Thyroid gland (tissue), 4 donors: ENCODE data around the gene NOP53. TPM values are rescaled to one million over a fixed set of nuclear protein-coding genes. Genes with fewer than 3 reads are reported as not detected.

ENCODE experiments used
- DNase-seq, 2 donors: peaks; one replicate each; pipeline ENCODE4 v3.0.0-alpha.2; 2019
- H3K27ac ChIP-seq, 3 donors: fragments of 200-600 bp; sonication (generic); 1 replicate in 2 of 3; 2 replicates in 1 of 3; pipeline ENCODE4 v1.5.1; 2016 to 2019; ENCODE audit warnings: mild to moderate bottlenecking in 1 of 3, moderate library complexity in 1 of 3
- H3K27me3 ChIP-seq: fragments of 200-600 bp; sonication (generic); one replicate; pipeline ENCODE4 v1.5.1; 2019
- H3K36me3 ChIP-seq, 2 donors: fragments of 200-600 bp; sonication (generic); one replicate each; pipeline ENCODE4 v1.5.1; 2016 to 2019
- H3K4me1 ChIP-seq, 2 donors: fragments of 200-600 bp; sonication (generic); one replicate each; pipeline ENCODE4 v1.5.1; 2017 to 2019
- H3K4me3 ChIP-seq, 3 donors: fragments of 200-600 bp; sonication (generic); replicated peaks in 1 of 3; 1 replicate in 2 of 3; 2 replicates in 1 of 3; pipeline ENCODE4 v1.5.1; 2016; ENCODE audit warnings: mild to moderate bottlenecking in 1 of 3
- H3K9me3 ChIP-seq: fragments of 200-600 bp; sonication (generic); one replicate; pipeline ENCODE4 v1.5.1; 2017
- POLR2A ChIP-seq, 2 donors: fragments of 450-650 bp; IDR thresholded peaks; one replicate each; pipeline ENCODE4 v1.6.1; 2017; ENCODE audit warnings: antibody characterized with exemption in 2 of 2, mild to moderate bottlenecking in 2 of 2, moderate library complexity in 1 of 2
- WGBS, 2 donors: methylation state at CpG; one replicate each; pipeline ENCODE4 v1.1.5; 2017; 5-methylcytosine and 5-hydroxymethylcytosine counted together
- intact Hi-C: fragments of 100-400 bp; cut with DNase I; formaldehyde crosslinking; loops from one replicate; pipeline ENCODE4 v1.15.1; 2023
- total RNA-seq, 4 donors: library from RNA; depleted of rRNA; stranded (reverse); fragments of >200 nt; gene quantifications; one replicate each; pipeline ENCODE4 v1.2.3, GENCODE V29; 2016
- TF ChIP-seq, protein P1 (sequence below), 6 experiments: fragments of 200-600 bp in 3 of 6; fragments of 450-650 bp in 3 of 6; sonication (generic) in 3 of 6; IDR thresholded peaks; one replicate each; pipeline ENCODE4 v1.5.1; 2016 to 2019; ENCODE audit warnings: antibody characterized with exemption in 6 of 6, mild to moderate bottlenecking in 2 of 6, inconsistent platforms in 1 of 6, moderate library complexity in 1 of 6

The NOP53 gene
- total RNA-seq: 100 to 1,000 TPM; 278 to 531 (median 461) TPM

DNA sequence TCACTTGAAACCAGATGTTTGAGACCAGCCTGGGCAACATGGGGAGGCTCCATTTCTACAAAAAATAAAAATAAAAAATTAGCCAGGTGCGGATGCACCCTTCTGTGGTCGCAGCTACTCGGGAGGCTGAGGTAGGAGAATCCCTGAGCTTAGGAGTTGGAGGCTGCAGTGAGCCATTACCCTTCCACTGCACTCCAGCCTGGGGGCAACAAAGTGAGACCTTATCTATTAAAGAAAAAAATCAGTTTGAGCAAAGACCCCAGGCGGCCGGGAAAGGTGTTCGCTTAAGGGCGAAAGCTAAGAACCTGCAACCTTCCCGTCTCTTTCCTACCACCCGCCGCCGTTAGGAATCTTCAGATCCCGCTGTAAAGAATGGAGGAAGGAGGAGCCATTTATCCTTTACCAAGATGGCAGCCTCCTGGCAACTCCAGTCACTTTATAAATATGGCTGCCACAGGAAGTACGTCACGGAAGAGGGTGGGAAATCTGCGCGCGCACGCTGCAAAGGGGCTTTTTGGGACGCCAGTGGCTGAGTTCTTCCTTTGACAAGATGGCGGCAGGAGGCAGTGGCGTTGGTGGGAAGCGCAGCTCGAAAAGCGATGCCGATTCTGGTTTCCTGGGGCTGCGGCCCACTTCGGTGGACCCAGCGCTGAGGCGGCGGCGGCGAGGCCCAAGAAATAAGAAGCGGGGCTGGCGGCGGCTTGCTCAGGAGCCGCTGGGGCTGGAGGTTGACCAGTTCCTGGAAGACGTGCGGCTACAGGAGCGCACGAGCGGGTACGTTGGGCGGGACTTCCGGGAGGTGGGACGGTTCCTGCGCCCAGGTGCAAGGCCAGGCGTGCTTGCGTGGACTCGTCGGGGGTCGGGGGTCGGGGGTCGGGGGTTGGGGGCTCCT lies at the start of gene NOP53:
TSS of gene NOP53 (plus strand) at position 537 of the 892 bp plus-strand sequence. CDS start at position 551, 14 bp downstream.
- no peaks in the 10 kb centered on the region for H3K9me3 ChIP-seq
- WGBS, 2 donors: 8 to 14% methylated on average over 24 to 40 of the region's 53 CpGs
- no peaks in the 10 kb centered on the region for H3K27me3 ChIP-seq
- peaks cover 19 to 39% of the 10 kb centered on the region in 2 donors for H3K36me3 ChIP-seq
- peak within 1 kb of the TSS; percentile 49 to 93 (median 71) for H3K4me3 ChIP-seq
- peak; percentile 96 to 97 for DNase-seq
- TF ChIP-seq, protein P1, sequence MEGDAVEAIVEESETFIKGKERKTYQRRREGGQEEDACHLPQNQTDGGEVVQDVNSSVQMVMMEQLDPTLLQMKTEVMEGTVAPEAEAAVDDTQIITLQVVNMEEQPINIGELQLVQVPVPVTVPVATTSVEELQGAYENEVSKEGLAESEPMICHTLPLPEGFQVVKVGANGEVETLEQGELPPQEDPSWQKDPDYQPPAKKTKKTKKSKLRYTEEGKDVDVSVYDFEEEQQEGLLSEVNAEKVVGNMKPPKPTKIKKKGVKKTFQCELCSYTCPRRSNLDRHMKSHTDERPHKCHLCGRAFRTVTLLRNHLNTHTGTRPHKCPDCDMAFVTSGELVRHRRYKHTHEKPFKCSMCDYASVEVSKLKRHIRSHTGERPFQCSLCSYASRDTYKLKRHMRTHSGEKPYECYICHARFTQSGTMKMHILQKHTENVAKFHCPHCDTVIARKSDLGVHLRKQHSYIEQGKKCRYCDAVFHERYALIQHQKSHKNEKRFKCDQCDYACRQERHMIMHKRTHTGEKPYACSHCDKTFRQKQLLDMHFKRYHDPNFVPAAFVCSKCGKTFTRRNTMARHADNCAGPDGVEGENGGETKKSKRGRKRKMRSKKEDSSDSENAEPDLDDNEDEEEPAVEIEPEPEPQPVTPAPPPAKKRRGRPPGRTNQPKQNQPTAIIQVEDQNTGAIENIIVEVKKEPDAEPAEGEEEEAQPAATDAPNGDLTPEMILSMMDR (IDR thresholded peaks at IDR 0.05): peak in 2 of 6 experiments; percentile 14 to 31
- peak in 1 of 2 donors; percentile 80 for TF ChIP-seq POLR2A (IDR thresholded peaks at IDR 0.05)
- H3K4me1 ChIP-seq: peaks cover 21 to 34% of the 10 kb centered on the region in 2 donors
- H3K27ac ChIP-seq: peak within 1 kb of the TSS; percentile 91 to 99 (median 98)
- intact Hi-C loops: loop anchor here (5.0 kb wide), 1 partner anchor 33 kb away; the partner anchor contains the start of gene EHD2

DNA sequence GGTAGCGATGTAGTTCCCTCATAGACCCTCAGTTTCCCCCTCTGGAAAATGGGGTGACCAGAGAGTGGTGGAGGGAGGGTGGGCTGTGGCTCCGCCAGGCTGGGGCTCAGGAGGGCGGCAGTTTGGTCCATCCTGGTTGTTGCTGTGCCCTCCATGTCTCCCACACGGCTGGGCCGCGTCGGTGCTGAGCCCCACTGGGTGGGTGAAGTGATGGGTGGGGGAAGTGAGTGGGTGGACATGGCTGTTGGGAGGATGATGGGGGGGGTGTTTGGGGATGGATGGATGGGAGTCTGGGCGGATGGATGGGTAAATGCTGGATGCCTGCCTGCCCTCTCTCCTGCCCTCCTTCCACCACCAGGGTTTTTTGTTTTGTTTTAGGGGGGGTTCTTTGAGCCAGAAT lies 48.7 kb upstream of the NOP53 start:
- intact Hi-C loops: loop anchor here (5.0 kb wide), 1 partner anchor 94 kb away; no protein-coding TSS in a partner anchor
- 91 to 95% methylated on average over 5 to 7 of the region's 8 CpGs for WGBS, 2 donors
- no peak for DNase-seq
- H3K36me3 ChIP-seq: peaks cover 15 to 21% of the 10 kb centered on the region in 2 donors
- no peaks in the 10 kb centered on the region for H3K27me3 ChIP-seq
- H3K4me1 ChIP-seq: no peaks in the 10 kb centered on the region
- TF ChIP-seq, protein P1 (IDR thresholded peaks at IDR 0.05): no peak
- TF ChIP-seq POLR2A (IDR thresholded peaks at IDR 0.05): no peak
- no peak overlapping the region for H3K4me3 ChIP-seq
- no peak overlapping the region for H3K27ac ChIP-seq
- H3K9me3 ChIP-seq: no peaks in the 10 kb centered on the region

DNA sequence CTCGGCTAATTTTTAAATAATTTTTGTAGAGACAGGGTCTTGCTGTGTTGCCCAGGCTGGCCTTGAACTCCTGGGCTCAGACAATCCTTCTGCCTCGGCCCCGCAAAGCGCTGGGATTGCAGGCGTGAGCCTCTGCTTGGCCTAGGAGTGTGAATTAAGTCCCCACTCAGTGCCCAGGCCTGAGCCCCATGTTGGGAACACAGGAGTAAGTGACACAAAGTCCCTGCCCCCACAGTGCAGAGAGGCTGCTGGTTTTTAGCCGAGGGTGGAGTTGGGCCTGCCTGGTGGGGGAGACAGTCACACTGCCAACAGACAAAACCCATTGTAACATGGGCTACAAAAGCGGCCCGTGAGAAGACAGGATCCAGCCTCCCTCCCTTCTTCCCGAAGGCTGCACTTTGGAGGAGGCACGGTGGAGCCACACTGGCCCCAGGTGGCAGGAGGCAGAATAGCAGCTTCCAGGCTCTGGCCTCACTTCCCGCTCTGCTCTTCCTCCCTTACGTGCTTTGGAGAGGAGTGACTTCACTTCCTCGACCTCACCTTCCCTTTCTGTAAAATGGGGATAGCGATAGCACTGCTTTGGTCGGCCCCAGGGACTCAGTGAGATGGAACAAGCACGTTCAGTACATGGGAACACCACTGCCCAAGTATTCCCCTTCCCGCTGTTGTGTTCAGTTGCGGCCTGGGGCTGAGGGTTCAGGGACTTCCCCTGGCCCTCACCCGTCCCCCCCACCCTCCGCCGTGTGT lies 47.3 kb upstream of the NOP53 start:
- 44 to 45% methylated on average over 15 to 20 of the region's 21 CpGs for WGBS, 2 donors
- intact Hi-C loops: loop anchor here (2.0 to 5.0 kb wide), 2 partner anchors 96 to 261 kb away; no protein-coding TSS in a partner anchor
- H3K27me3 ChIP-seq: no peaks in the 10 kb centered on the region
- H3K36me3 ChIP-seq: peaks cover 25 to 31% of the 10 kb centered on the region in 2 donors
- no peak for TF ChIP-seq POLR2A (IDR thresholded peaks at IDR 0.05)
- TF ChIP-seq, protein P1 (IDR thresholded peaks at IDR 0.05): peak; percentile 93 to 98 (median 96)
- peak; percentile 60 to 65 for DNase-seq
- H3K9me3 ChIP-seq: no peaks in the 10 kb centered on the region
- peak overlapping the region in 2 of 3 donors; percentile 24 to 33 for H3K27ac ChIP-seq
- H3K4me1 ChIP-seq: no peaks in the 10 kb centered on the region
- H3K4me3 ChIP-seq: no peak overlapping the region

DNA sequence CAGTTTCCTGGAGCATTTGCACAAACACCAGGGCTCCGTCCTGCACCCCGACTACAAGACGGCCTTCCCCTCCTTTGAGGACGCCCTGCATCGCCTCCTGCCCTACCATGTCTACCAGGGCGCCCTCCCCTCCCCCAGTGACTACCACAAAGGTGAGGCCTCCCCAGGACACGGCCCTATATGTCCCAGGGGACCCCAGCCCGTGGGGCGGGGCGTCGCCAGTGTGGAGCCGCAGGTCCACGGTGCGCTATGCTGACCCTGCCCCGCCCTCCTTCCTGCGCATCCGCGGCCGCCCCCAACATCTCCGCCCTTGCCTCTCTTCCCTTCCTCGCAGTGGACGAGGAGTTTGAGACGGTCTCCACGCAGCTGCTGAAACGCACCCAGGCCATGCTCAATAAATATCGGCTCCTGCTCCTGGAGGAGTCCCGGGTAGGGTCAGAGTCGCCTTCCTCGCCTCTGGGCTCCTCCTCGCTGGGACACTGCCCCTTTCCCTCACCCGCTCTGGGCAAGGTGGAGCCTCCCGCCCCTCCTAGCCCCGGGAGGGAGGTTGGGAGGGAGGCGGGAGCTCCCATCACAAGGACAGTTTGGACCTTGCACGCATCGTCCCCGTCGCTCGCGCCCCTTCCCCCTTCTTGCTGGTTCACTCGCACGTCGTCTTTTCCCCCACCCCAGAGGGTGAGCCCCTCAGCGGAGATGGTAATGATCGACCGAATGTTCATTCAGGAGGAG lies 46.6 kb upstream of the NOP53 start:
- Histone ChIP-seq H3K27me3 (no peaks in the 10 kb centered on the region), H3K36me3 (peaks cover 25 to 31% of the 10 kb centered on the region in 2 donors), H3K9me3 (no peaks in the 10 kb centered on the region), H3K27ac (no peak overlapping the region), H3K4me3 (no peak overlapping the region), H3K4me1 (no peaks in the 10 kb centered on the region)
- no peak for TF ChIP-seq POLR2A (IDR thresholded peaks at IDR 0.05)
- TF ChIP-seq, protein P1 (IDR thresholded peaks at IDR 0.05): no peak
- DNase-seq: no peak
- intact Hi-C loops: loop anchor here (2.0 to 5.0 kb wide), 2 partner anchors 96 to 262 kb away; no protein-coding TSS in a partner anchor
- WGBS, 2 donors: 90 to 91% methylated on average over 39 to 46 of the region's 46 CpGs
